ENCODE results near the gene VIL1.

Gene VIL1

DNA sequence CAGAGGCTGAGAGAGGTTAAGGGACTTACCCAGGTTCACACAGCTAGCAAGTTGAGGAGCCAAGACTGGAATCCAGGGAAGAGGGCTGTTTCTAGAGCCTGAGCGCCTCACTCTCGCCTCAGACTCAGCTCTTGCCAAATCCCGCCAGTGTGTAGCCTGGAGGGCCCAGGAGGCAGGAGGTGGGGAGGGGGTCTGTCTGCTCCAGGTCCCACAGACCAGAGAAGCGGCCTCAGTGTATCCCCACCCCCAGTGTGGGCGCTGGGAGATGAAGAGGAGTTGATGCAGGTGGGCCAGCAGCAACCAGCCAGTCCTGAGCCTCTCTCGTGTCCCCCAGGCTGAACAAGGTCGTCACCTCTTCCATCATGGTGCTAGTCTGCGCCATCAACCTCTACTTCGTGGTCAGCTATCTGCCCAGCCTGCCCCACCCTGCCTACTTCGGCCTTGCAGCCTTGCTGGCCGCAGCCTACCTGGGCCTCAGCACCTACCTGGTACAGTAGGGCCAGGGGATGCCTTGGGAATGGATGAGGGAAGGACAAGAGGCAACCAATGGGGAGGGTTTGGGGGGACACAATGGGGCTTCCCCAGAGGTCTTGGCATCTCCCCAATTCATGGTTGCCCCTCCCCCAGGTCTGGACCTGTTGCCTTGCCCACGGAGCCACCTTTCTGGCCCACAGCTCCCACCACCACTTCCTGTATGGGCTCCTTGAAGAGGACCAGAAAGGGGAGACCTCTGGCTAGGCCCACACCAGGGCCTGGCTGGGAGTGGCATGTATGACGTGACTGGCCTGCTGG, 24.4 kb upstream of the VIL1 start:
- no peak for DNase-seq (ENCODE audit: low read depth in 3 of 3, low spot score in 1 of 3)

- no peak for DNase-seq (ENCODE audit: low read depth in 3 of 3, low spot score in 1 of 3)
Measured at GRCh38 chr2:218395090-218395444, 23.9 kb upstream of the VIL1 start.

- DNase-seq (ENCODE audit: low read depth in 3 of 3, low spot score in 1 of 3), result no peak
Measured at GRCh38 chr2:218395456-218395825, 23.5 kb upstream of the VIL1 start.

DNA sequence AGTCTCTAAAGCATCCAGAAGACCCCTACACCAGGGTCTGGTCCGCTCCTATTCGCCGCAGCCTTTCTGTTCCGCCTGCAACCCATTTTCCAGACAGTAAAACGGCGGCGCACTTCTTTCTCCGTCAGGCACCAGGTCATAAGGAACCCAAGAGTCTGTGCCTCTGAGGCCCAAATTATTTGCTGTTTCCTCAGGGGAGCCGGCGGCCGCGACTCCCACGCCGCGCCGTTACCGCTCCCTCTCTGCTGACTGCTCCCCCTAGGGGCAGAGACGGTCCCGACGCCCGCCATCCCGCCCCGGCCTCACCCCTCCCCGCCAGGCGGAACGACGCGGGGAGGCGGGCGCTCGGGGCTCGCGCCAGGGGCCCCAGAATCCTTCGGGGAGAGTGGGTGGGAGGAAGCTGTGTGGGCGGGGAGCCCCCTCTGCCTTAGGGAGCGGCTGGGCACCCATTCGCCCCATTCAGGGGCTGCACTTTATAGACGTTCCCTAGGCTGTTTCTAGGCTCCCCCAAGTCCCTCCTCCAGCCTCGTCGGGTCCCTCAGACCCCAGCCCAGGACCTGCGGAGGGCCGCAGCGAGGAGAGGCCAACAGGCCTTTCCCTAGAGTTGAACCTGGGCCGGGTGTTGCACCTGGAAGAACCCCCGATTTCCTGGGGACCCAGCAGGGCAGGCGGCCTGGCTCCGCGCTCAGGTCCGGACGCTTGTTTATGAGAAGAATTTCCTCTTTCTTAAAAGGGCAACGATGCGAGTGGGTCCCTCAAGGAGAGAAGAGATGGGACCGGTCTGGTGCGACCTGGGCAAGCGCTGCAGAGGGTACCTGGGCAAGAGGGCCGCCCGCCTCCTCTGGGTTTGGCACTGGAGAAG, 22.9 kb upstream of the VIL1 start:
- DNase-seq (ENCODE audit: low read depth in 3 of 3, low spot score in 1 of 3), result peak; percentile 87 to 91 (median 90)

DNA sequence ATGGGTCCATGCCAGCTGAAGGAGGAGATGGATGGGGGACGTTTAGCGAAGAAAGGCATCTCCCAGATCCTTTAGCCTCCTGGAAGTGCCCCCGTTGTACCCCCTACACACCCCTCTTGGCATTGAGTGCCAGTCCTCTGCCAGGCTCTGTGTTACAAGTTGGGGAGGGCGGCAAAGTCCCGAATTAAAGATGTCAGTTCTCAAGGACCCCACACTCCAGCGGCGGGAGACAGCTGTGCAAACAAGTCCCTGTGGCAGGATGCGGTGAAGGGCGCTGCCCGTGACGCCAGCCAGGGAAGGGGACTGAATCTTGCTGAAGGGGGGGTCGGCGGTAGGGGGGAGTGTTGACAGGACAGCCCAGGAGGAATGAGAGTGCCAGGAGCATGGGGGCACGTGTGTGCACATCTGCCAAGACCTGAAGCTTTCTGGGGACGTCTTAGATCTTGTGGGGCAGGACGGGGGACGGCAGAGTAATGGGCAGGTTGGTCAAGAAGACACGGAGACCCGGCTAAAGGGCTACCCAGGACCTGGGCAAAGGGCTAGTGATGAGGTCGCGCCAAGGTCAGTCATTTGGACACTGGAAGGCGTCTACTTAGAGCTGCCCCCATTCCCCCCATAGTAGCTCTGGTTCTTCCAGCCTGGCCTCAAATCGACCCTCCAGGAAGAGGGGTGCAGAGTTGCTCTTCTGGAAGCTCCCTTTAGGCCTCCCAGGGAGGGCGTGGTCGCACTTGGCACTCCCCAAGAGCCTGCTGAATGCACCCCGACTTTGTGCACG, 22.0 kb upstream of the VIL1 start:
- peak in 2 of 3 donors; percentile 55 to 57 for DNase-seq (ENCODE audit: low read depth in 3 of 3, low spot score in 1 of 3)

DNA sequence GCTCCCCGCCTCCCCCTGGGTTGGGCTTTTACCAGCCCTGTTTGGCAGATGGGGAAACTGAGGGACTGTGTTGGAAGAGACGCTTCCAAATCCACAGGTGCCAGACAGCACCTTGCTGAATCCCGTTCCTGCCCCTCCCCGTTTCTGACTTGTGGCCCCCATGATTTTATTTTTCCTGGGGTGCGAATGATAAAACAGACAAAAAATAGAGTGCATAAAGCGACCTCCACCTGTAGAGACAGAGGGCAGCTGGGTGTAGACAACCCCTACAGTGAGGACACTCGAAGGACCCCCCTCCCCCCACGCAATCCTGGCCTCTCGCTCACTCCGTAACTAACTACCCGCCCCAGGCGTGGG, 21.5 kb upstream of the VIL1 start:
- DNase-seq (ENCODE audit: low read depth in 3 of 3, low spot score in 1 of 3), result no peak

GRCh38 chr2:218397820-218398436, 21.0 kb upstream of the VIL1 start:
- DNase-seq (ENCODE audit: low read depth in 3 of 3, low spot score in 1 of 3), result peak in 1 of 3 donors; percentile 18

DNA sequence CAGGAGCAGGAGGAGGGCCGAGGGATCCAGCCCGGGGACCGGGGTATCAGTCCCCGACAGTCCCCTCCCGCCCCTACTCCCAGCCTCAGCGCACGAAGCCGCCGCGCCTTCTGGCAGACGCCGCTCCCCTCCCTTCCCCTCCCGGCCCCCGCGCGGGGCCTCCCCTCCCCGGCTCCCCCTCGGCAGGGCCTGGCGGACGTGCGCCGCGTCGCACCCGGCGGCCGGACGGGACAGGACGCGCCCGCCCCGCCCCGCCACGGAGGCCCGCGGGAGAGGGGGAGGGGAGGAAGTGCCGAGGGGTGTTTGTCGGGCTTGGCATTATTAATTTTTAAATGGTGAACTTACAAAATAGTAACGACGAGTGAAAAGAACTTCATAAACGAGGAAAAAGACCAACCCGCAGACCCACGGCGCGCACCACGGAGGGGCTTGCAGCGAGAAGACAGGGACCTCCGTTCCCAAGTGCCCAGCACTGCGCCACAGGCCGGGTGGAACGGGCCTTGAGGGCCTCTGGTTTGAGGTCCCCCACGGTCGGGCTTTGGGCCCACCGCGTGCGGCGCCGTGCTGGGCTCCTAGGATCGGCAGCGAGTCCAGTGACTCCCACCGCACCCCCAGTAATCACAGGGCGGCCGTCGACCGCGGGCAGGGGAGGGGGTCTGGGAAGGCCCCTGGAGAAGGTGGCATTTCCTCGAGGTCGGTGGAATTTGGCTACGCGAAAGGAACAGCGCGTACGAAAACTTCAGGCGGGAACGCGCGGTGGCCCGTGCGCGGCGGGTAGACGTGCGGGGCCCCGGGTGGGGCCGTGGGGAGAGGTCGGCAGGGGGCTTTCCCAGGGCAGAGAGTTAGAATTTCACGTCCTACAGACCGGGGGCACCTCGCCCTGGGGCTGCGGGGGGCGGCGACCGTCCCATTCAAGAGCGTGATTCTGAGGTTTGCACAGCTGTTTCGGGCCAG, 20.2 kb upstream of the VIL1 start:
- DNase-seq (ENCODE audit: low read depth in 3 of 3, low spot score in 1 of 3), result peak in 2 of 3 donors; percentile 29 to 37

GRCh38 chr2:218399391-218400166, 19.3 kb upstream of the VIL1 start, which contains the start of gene CTDSP1:
CTDSP1 (plus strand) TSS chr2:218399868; CDS start chr2:218400091, 223 bp downstream.
- DNase-seq (ENCODE audit: low read depth in 3 of 3, low spot score in 1 of 3), result peak; percentile 78 to 83 (median 79)

GRCh38 chr2:218400167-218400929, 18.6 kb upstream of the VIL1 start:
- DNase-seq (ENCODE audit: low read depth in 3 of 3, low spot score in 1 of 3), result peak in 1 of 3 donors; percentile 34

- DNase-seq (ENCODE audit: low read depth in 3 of 3, low spot score in 1 of 3), result no peak
Measured at GRCh38 chr2:218400930-218401881, 17.7 kb upstream of the VIL1 start.

GRCh38 chr2:218401890-218402289, 17.0 kb upstream of the VIL1 start:
- no peak for DNase-seq (ENCODE audit: low read depth in 3 of 3, low spot score in 1 of 3)

GRCh38 chr2:218402491-218402901, 16.4 kb upstream of the VIL1 start:
- DNase-seq (ENCODE audit: low read depth in 3 of 3, low spot score in 1 of 3), result no peak

- DNase-seq (ENCODE audit: low read depth in 3 of 3, low spot score in 1 of 3), result no peak
Measured at GRCh38 chr2:218402911-218403411, 16.0 kb upstream of the VIL1 start.

- no peak for DNase-seq (ENCODE audit: low read depth in 3 of 3, low spot score in 1 of 3)
Measured at GRCh38 chr2:218403810-218404209, 15.1 kb upstream of the VIL1 start.

- DNase-seq (ENCODE audit: low read depth in 3 of 3, low spot score in 1 of 3), result no peak
Measured at GRCh38 chr2:218404351-218405085, 14.4 kb upstream of the VIL1 start.
